Astrocyte (in vitro differentiated cells and primary cell): Measurements from ENCODE around the gene PCBP3. TPM values are rescaled to one million over a fixed set of nuclear protein-coding genes. Genes with fewer than 3 reads are reported as not detected.

ENCODE experiments used
- DNase-seq: peaks from one replicate; pipeline ENCODE4 v3.0.0-alpha.2; 2010; ENCODE audit warnings: low read depth
- FAIRE-seq: peaks from 2 replicates; lab custom pipeline; 2011; peaks lifted over from hg19 to GRCh38; lab: Jason Lieb, UNC
- H2AFZ ChIP-seq: 2 replicates; pipeline ENCODE4 v1.6.0; 2012; ENCODE audit warnings: low read depth, low read length, inconsistent platforms
- H3K27ac ChIP-seq: 2 replicates; pipeline ENCODE4 v1.5.1; 2011; ENCODE audit warnings: low read depth, low read length, inconsistent platforms
- H3K27me3 ChIP-seq: 2 replicates; pipeline ENCODE4 v1.6.0; 2011; ENCODE audit warnings: low read length, inconsistent platforms; ENCODE audit not compliant: insufficient read depth
- H3K36me3 ChIP-seq: 2 replicates; pipeline ENCODE4 v1.5.1; 2011; ENCODE audit warnings: low read length, inconsistent platforms; ENCODE audit not compliant: insufficient read depth
- H3K4me1 ChIP-seq: 2 replicates; pipeline ENCODE4 v1.5.1; 2011; ENCODE audit warnings: low read length, inconsistent platforms; ENCODE audit not compliant: insufficient read depth
- H3K4me2 ChIP-seq: 2 replicates; pipeline ENCODE4 v1.6.0; 2012; ENCODE audit warnings: low read length, inconsistent platforms
- H3K4me3 ChIP-seq: 2 replicates; pipeline ENCODE4 v1.5.1; 2011; ENCODE audit warnings: low read depth, mild to moderate bottlenecking, low read length, inconsistent platforms; ENCODE audit not compliant: insufficient read depth
- H3K79me2 ChIP-seq: 2 replicates; pipeline ENCODE4 v1.6.0; 2012; ENCODE audit warnings: mild to moderate bottlenecking, low read length, inconsistent platforms; ENCODE audit not compliant: insufficient read depth
- H3K9ac ChIP-seq: 2 replicates; pipeline ENCODE4 v1.6.0; 2012; ENCODE audit warnings: mild to moderate bottlenecking, low read length, inconsistent platforms
- H3K9me3 ChIP-seq: 2 replicates; pipeline ENCODE4 v1.5.1; 2012; ENCODE audit warnings: low read depth, mild to moderate bottlenecking, low read length, inconsistent platforms; ENCODE audit not compliant: insufficient read depth
- H4K20me1 ChIP-seq: 2 replicates; pipeline ENCODE4 v1.6.0; 2012; ENCODE audit warnings: low read length, inconsistent platforms; ENCODE audit not compliant: insufficient read depth
- H3K27ac Mint-ChIP-seq: one replicate; pipeline ENCODE4 v1.8.0; 2021; ENCODE audit warnings: mild to moderate bottlenecking, mixed read lengths; ENCODE audit not compliant: unreplicated experiment
- H3K27me3 Mint-ChIP-seq: one replicate; pipeline ENCODE4 v1.8.0; 2021; ENCODE audit warnings: low read depth, mixed read lengths; ENCODE audit not compliant: unreplicated experiment
- H3K36me3 Mint-ChIP-seq: one replicate; pipeline ENCODE4 v1.8.0; 2021; ENCODE audit warnings: low read depth, mixed read lengths; ENCODE audit not compliant: unreplicated experiment
- H3K4me1 Mint-ChIP-seq: one replicate; pipeline ENCODE4 v1.8.0; 2021; ENCODE audit warnings: low read depth, mixed read lengths; ENCODE audit not compliant: unreplicated experiment
- H3K4me3 Mint-ChIP-seq: one replicate; pipeline ENCODE4 v1.8.0; 2021; ENCODE audit warnings: mild to moderate bottlenecking, moderate library complexity, mixed read lengths; ENCODE audit not compliant: unreplicated experiment
- H3K9me3 Mint-ChIP-seq: one replicate; pipeline ENCODE4 v1.8.0; 2021; ENCODE audit warnings: mild to moderate bottlenecking, mixed read lengths; ENCODE audit not compliant: unreplicated experiment
- EZH2 ChIP-seq: IDR thresholded peaks from 2 replicates; pipeline ENCODE4 v1.6.1; 2012; ENCODE audit warnings: mild to moderate bottlenecking, low read length, inconsistent platforms; ENCODE audit not compliant: insufficient read depth
- total RNA-seq: library from RNA; stranded (reverse); gene quantifications from 2 replicates; pipeline ENCODE4 v1.2.1, GENCODE V29; 2021
- TF ChIP-seq, protein P1 (sequence below): IDR thresholded peaks from 2 replicates; pipeline ENCODE4 v1.5.1; 2011; ENCODE audit warnings: low read depth, mild to moderate bottlenecking, inconsistent platforms, low read length, moderate library complexity; ENCODE audit not compliant: insufficient read depth

Gene PCBP3
- total RNA-seq, 1 donor from 2014 or later = 1.8 TPM

DNA sequence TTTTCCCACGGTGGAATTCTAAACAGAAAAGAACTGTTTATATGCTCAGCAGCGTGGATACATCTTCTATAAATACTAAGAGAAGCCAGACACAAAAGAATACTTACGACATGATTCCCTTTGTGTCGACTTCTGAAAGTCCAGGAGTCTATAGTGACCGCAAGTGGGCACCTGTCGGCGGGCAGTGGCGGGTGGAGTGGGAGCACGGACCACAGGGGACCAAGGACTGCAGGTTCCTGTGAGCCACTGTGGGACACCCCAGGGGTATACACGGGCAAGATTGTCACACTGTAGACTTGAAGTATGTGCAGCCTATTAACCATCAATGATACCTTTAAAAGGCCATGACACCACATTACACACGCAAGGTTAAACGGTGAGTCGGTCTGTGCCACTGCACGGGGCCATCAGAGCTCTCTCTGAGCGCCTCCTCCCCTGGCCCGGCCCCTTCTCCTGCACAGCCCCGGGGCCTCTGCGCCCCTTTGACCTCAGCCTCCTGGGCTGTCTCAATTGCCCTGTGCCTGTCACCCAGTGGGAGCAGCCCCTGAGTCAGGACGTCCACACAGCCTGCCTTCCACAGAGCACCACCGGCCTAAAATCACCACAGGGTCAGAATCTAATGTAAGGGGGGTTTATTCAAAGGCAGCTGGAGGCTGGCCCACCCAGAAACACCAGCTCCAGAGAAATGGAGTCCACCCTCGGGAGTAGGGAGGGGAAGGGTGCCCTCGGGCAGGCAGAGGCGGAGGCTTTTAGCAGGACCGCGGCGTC, 248.0 kb downstream of the PCBP3 start:
- no peak for FAIRE-seq
- H3K27ac ChIP-seq = no peak overlapping the region

DNA sequence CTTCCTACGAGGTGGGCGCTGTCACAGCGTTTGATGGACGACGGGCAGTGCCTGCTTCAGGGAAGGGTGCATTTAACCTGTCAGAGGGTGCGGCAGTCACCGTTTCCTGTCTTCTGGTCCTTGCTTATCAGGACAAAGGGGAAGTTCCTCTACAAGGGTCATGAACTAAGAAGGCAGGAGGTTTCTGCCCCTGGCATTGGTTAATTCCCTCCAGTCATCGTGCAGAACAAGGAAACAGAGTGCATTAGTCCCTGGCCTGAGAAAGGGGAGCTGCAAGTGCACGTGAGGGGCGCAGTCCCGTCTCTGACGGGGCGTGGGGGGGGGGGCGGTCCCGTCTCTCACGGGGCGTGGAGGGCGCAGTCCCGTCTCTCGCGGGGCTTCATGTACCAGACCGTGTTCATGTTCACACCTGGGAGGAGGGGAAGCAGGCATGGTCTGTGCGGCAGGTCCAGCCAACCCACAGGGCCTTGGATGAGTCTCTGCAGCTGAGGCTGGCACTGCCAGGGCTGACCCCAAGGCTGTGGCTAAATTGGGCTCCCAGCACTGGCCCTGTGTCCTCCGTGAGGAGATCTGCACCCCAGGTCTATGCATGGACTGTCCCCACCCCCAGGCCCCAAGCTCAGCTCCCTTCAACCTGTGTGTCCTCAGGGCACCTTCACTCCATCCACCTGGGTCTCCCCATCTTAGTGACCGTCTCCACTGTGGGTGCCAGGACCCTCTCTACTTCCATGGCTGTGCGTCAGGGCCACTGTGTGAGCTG, 248.8 kb downstream of the PCBP3 start:
- H3K27me3 ChIP-seq = no peaks in the 10 kb centered on the region
- peaks cover 5% of the 10 kb centered on the region for H4K20me1 ChIP-seq
- no peaks in the 10 kb centered on the region for H3K36me3 ChIP-seq
- no peak overlapping the region for H3K4me3 ChIP-seq
- peaks cover 6% of the 10 kb centered on the region for H3K4me1 Mint-ChIP-seq
- H2AFZ ChIP-seq = no peak overlapping the region
- no peak for TF ChIP-seq EZH2
- TF ChIP-seq, protein P1, sequence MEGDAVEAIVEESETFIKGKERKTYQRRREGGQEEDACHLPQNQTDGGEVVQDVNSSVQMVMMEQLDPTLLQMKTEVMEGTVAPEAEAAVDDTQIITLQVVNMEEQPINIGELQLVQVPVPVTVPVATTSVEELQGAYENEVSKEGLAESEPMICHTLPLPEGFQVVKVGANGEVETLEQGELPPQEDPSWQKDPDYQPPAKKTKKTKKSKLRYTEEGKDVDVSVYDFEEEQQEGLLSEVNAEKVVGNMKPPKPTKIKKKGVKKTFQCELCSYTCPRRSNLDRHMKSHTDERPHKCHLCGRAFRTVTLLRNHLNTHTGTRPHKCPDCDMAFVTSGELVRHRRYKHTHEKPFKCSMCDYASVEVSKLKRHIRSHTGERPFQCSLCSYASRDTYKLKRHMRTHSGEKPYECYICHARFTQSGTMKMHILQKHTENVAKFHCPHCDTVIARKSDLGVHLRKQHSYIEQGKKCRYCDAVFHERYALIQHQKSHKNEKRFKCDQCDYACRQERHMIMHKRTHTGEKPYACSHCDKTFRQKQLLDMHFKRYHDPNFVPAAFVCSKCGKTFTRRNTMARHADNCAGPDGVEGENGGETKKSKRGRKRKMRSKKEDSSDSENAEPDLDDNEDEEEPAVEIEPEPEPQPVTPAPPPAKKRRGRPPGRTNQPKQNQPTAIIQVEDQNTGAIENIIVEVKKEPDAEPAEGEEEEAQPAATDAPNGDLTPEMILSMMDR = no peak
- peaks cover 43% of the 10 kb centered on the region for H3K27me3 Mint-ChIP-seq
- no peak overlapping the region for H3K9ac ChIP-seq
- no peak overlapping the region for H3K4me2 ChIP-seq
- H3K9me3 ChIP-seq = no peaks in the 10 kb centered on the region
- peaks cover under 1% of the 10 kb centered on the region for H3K36me3 Mint-ChIP-seq
- H3K9me3 Mint-ChIP-seq = no peaks in the 10 kb centered on the region
- no peak for FAIRE-seq
- no peak overlapping the region for H3K27ac ChIP-seq
- H3K4me1 ChIP-seq = peaks cover 9% of the 10 kb centered on the region
- no peak overlapping the region for H3K27ac Mint-ChIP-seq
- no peak for DNase-seq
- no peaks in the 10 kb centered on the region for H3K79me2 ChIP-seq
- no peak overlapping the region for H3K4me3 Mint-ChIP-seq

More for the DNA sequence above, 248.0 kb downstream of the PCBP3 start:
- peaks cover 44% of the 10 kb centered on the region for H3K27me3 Mint-ChIP-seq
- Histone ChIP-seq H3K27me3 (no peaks in the 10 kb centered on the region), H3K4me2 (no peak overlapping the region), H3K36me3 (no peaks in the 10 kb centered on the region), H3K4me3 (no peak overlapping the region), H3K9ac (no peak overlapping the region), H2AFZ (no peak overlapping the region), H3K9me3 (no peaks in the 10 kb centered on the region), H4K20me1 (peaks cover 5% of the 10 kb centered on the region), H3K79me2 (no peaks in the 10 kb centered on the region), H3K4me1 (peaks cover 15% of the 10 kb centered on the region)
- H3K36me3 Mint-ChIP-seq = no peaks in the 10 kb centered on the region
- TF ChIP-seq, protein P1 = no peak
- TF ChIP-seq EZH2 = no peak
- H3K27ac Mint-ChIP-seq = no peak overlapping the region
- H3K4me3 Mint-ChIP-seq = no peak overlapping the region
- H3K4me1 Mint-ChIP-seq = peaks cover 6% of the 10 kb centered on the region
- no peak for DNase-seq
- H3K9me3 Mint-ChIP-seq = no peaks in the 10 kb centered on the region
